ENCODE results near the gene UBAC2. TPM values are rescaled to one million over a fixed set of nuclear protein-coding genes. Genes with fewer than 3 reads are reported as not detected.
"Not testable (repeated sequence)": the region's sequence is repeated elsewhere in the genome, so short reads cannot be mapped to it uniquely, and the experiment has no call there.

The UBAC2 gene
- total RNA-seq, 1 donor from 2014 or later: 56.3 TPM

GRCh38 chr13:99407906-99408702 is 207.4 kb downstream of the UBAC2 start:
- H3K27me3 Mint-ChIP-seq (ENCODE audit: insufficient read depth): peaks cover 11% of the 10 kb centered on the region
- H3K4me1 Mint-ChIP-seq (ENCODE audit: low read depth): peaks cover 22% of the 10 kb centered on the region
- H3K36me3 Mint-ChIP-seq (ENCODE audit: low read depth): no peaks in the 10 kb centered on the region
- no peak overlapping the region for H3K27ac Mint-ChIP-seq
- no peak for DNase-seq (ENCODE audit: low spot score)
- no peak overlapping the region for H3K4me3 Mint-ChIP-seq
- intact Hi-C loops (cut with micrococcal nuclease): no loop called here
- H3K9me3 Mint-ChIP-seq: peaks cover 7% of the 10 kb centered on the region

- no peaks in the 10 kb centered on the region for H3K36me3 Mint-ChIP-seq (ENCODE audit: low read depth)
- H3K27ac Mint-ChIP-seq: no peak overlapping the region
- H3K9me3 Mint-ChIP-seq: peaks cover 7% of the 10 kb centered on the region
- no peak overlapping the region for H3K4me3 Mint-ChIP-seq
- no peak for DNase-seq (ENCODE audit: low spot score)
- H3K27me3 Mint-ChIP-seq (ENCODE audit: insufficient read depth): peaks cover 11% of the 10 kb centered on the region
- peaks cover 18% of the 10 kb centered on the region for H3K4me1 Mint-ChIP-seq (ENCODE audit: low read depth)
- intact Hi-C loops (cut with micrococcal nuclease): no loop called here
Observed at GRCh38 chr13:99408703-99409000, 208.0 kb downstream of the UBAC2 start.

GRCh38 chr13:99409461-99410083 is 208.9 kb downstream of the UBAC2 start:
- intact Hi-C loops (cut with micrococcal nuclease); H3K4me3 Mint-ChIP-seq; DNase-seq (ENCODE audit: low spot score); H3K36me3 Mint-ChIP-seq (ENCODE audit: low read depth); H3K27ac Mint-ChIP-seq; H3K27me3 Mint-ChIP-seq (ENCODE audit: insufficient read depth); H3K9me3 Mint-ChIP-seq; H3K4me1 Mint-ChIP-seq (ENCODE audit: low read depth): not testable (repeated sequence)

GRCh38 chr13:99410646-99411475 is 210.2 kb downstream of the UBAC2 start:
- DNase-seq (ENCODE audit: low spot score); intact Hi-C loops (cut with micrococcal nuclease); H3K9me3 Mint-ChIP-seq; H3K36me3 Mint-ChIP-seq (ENCODE audit: low read depth); H3K27me3 Mint-ChIP-seq (ENCODE audit: insufficient read depth); H3K27ac Mint-ChIP-seq; H3K4me3 Mint-ChIP-seq: not testable (repeated sequence)
- peaks cover 12% of the 10 kb centered on the region for H3K4me1 Mint-ChIP-seq (ENCODE audit: low read depth)

GRCh38 chr13:99412856-99413255 is 212.2 kb downstream of the UBAC2 start:
- Mint-ChIP-seq H3K27ac (no peak overlapping the region), H3K36me3 (ENCODE audit: low read depth) (peaks cover 2% of the 10 kb centered on the region), H3K4me3 (no peak overlapping the region), H3K9me3 (peaks cover 7% of the 10 kb centered on the region), H3K4me1 (ENCODE audit: low read depth) (peaks cover 18% of the 10 kb centered on the region), H3K27me3 (ENCODE audit: insufficient read depth) (peaks cover 7% of the 10 kb centered on the region)
- intact Hi-C loops (cut with micrococcal nuclease): no loop called here
- no peak for DNase-seq (ENCODE audit: low spot score)

- intact Hi-C loops (cut with micrococcal nuclease): no loop called here
- peaks cover 2% of the 10 kb centered on the region for H3K36me3 Mint-ChIP-seq (ENCODE audit: low read depth)
- H3K9me3 Mint-ChIP-seq: peaks cover 7% of the 10 kb centered on the region
Observed at GRCh38 chr13:99414048-99414995, 213.7 kb downstream of the UBAC2 start.

GRCh38 chr13:99415014-99415650 is 214.5 kb downstream of the UBAC2 start:
- DNase-seq (ENCODE audit: low spot score): no peak
- intact Hi-C loops (cut with micrococcal nuclease): no loop called here
- Mint-ChIP-seq H3K4me3 (no peak overlapping the region), H3K4me1 (ENCODE audit: low read depth) (peaks cover 31% of the 10 kb centered on the region), H3K36me3 (ENCODE audit: low read depth) (peaks cover 2% of the 10 kb centered on the region), H3K27me3 (ENCODE audit: insufficient read depth) (peaks cover 8% of the 10 kb centered on the region), H3K27ac (no peak overlapping the region), H3K9me3 (peaks cover 7% of the 10 kb centered on the region)

More at GRCh38 chr13:99414048-99414995, 213.7 kb downstream of the UBAC2 start:
- Mint-ChIP-seq H3K4me1 (ENCODE audit: low read depth) (peaks cover 24% of the 10 kb centered on the region), H3K27ac (no peak overlapping the region), H3K27me3 (ENCODE audit: insufficient read depth) (peaks cover 10% of the 10 kb centered on the region), H3K4me3 (no peak overlapping the region)
- DNase-seq (ENCODE audit: low spot score): no peak

GRCh38 chr13:99415851-99416331 is 215.2 kb downstream of the UBAC2 start:
- Mint-ChIP-seq H3K4me3 (no peak overlapping the region), H3K27me3 (ENCODE audit: insufficient read depth) (peaks cover 7% of the 10 kb centered on the region), H3K36me3 (ENCODE audit: low read depth) (peaks cover 2% of the 10 kb centered on the region), H3K27ac (no peak overlapping the region), H3K9me3 (peaks cover 7% of the 10 kb centered on the region), H3K4me1 (ENCODE audit: low read depth) (peaks cover 39% of the 10 kb centered on the region)
- no peak for DNase-seq (ENCODE audit: low spot score)
- intact Hi-C loops (cut with micrococcal nuclease): loop anchor here (1.0 to 2.0 kb wide), 2 partner anchors 13 to 29 kb away; no protein-coding TSS in a partner anchor

GRCh38 chr13:99416411-99417121 is 215.9 kb downstream of the UBAC2 start:
- intact Hi-C loops (cut with micrococcal nuclease): loop anchor here (1.0 to 2.0 kb wide), 2 partner anchors 14 to 29 kb away; no protein-coding TSS in a partner anchor
- DNase-seq (ENCODE audit: low spot score): no peak
- Mint-ChIP-seq H3K27ac (no peak overlapping the region), H3K4me3 (no peak overlapping the region), H3K9me3 (peaks cover 7% of the 10 kb centered on the region), H3K4me1 (ENCODE audit: low read depth) (peaks cover 44% of the 10 kb centered on the region), H3K27me3 (ENCODE audit: insufficient read depth) (peaks cover 7% of the 10 kb centered on the region), H3K36me3 (ENCODE audit: low read depth) (peaks cover 3% of the 10 kb centered on the region)

GRCh38 chr13:99417201-99418102 is 216.8 kb downstream of the UBAC2 start:
- no peak for DNase-seq (ENCODE audit: low spot score)
- intact Hi-C loops (cut with micrococcal nuclease): loop anchor here (2.0 kb wide), 1 partner anchor 15 kb away; no protein-coding TSS in a partner anchor

More at GRCh38 chr13:99417201-99418102, 216.8 kb downstream of the UBAC2 start:
- H3K4me1 Mint-ChIP-seq (ENCODE audit: low read depth): peaks cover 46% of the 10 kb centered on the region
- H3K27ac Mint-ChIP-seq: no peak overlapping the region
- peaks cover 3% of the 10 kb centered on the region for H3K36me3 Mint-ChIP-seq (ENCODE audit: low read depth)
- no peak overlapping the region for H3K4me3 Mint-ChIP-seq
- H3K27me3 Mint-ChIP-seq (ENCODE audit: insufficient read depth): peaks cover 7% of the 10 kb centered on the region
- H3K9me3 Mint-ChIP-seq: no peaks in the 10 kb centered on the region

Measured in activated T-helper 1 cell treated with anti-CD3 and anti-CD28 coated beads, Interleukin-12 subunit alpha, Interleukin-12 subunit beta, Interleukin-2, Interleukin-4 antibody, amounts not matched to agents 30 ng/mL and 10 ng/mL and 1 ng/mL, durations not matched to agents 14 hours and 24 hours and 36 hours (primary cell).